ENCODE measurements around the gene TLE6.
"Not testable (repeated sequence)": the region's sequence is repeated elsewhere in the genome, so short reads cannot be mapped to it uniquely, and the experiment has no call there.

DNA sequence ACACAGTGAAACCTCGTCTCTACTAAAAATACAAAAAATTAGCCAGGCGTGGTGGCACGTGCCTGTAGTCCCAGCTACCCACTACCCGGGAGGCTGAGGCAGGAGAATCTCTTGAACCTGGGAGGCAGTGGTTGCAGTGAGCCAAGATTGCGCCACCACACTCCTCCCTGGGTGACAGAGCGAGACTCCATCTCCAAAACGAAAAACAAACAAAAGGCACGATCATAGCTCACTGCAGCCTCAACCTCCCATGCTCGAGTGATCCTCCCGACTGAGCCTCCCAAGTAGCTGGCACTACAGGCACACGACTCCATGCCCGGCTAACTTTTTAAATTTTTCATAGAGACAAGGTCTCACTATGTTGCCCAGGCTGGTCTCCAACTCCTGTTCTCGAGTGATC, 34.7 kb downstream of the TLE6 start:
- TF ChIP-seq ESRRA (IDR thresholded peaks at IDR 0.05; ENCODE audit: low read length); HDAC6 (IDR thresholded peaks at IDR 0.05; ENCODE audit: unreplicated experiment); EZH2 (IDR thresholded peaks at IDR 0.05; ENCODE audit: borderline replicate concordance, control insufficient read depth, low read depth, low read length): not testable (repeated sequence)
- TF ChIP-seq, protein P1, sequence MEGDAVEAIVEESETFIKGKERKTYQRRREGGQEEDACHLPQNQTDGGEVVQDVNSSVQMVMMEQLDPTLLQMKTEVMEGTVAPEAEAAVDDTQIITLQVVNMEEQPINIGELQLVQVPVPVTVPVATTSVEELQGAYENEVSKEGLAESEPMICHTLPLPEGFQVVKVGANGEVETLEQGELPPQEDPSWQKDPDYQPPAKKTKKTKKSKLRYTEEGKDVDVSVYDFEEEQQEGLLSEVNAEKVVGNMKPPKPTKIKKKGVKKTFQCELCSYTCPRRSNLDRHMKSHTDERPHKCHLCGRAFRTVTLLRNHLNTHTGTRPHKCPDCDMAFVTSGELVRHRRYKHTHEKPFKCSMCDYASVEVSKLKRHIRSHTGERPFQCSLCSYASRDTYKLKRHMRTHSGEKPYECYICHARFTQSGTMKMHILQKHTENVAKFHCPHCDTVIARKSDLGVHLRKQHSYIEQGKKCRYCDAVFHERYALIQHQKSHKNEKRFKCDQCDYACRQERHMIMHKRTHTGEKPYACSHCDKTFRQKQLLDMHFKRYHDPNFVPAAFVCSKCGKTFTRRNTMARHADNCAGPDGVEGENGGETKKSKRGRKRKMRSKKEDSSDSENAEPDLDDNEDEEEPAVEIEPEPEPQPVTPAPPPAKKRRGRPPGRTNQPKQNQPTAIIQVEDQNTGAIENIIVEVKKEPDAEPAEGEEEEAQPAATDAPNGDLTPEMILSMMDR (IDR thresholded peaks at IDR 0.05 in 2 of 3, conservative IDR thresholded peaks at IDR 0.05 in 1 of 3; ENCODE audit: control insufficient read depth in 2 of 3, extremely low read depth in 1 of 3, insufficient read depth in 1 of 3, low read depth in 3 of 3, low read length in 3 of 3) = not testable (repeated sequence)

Measured in GM12878 (cell line).